HG03045 (cell line): ENCODE results near the gene KRTAP10-12.

ENCODE experiments used
- ATAC-seq: cut with Tn5 transposase; IDR thresholded peaks from one replicate; pipeline ENCODE4 v1.9.1; 2021; ENCODE audit warnings: mild to moderate bottlenecking, moderate library complexity; ENCODE audit not compliant: unreplicated experiment

KRTAP10-12 gene

DNA sequence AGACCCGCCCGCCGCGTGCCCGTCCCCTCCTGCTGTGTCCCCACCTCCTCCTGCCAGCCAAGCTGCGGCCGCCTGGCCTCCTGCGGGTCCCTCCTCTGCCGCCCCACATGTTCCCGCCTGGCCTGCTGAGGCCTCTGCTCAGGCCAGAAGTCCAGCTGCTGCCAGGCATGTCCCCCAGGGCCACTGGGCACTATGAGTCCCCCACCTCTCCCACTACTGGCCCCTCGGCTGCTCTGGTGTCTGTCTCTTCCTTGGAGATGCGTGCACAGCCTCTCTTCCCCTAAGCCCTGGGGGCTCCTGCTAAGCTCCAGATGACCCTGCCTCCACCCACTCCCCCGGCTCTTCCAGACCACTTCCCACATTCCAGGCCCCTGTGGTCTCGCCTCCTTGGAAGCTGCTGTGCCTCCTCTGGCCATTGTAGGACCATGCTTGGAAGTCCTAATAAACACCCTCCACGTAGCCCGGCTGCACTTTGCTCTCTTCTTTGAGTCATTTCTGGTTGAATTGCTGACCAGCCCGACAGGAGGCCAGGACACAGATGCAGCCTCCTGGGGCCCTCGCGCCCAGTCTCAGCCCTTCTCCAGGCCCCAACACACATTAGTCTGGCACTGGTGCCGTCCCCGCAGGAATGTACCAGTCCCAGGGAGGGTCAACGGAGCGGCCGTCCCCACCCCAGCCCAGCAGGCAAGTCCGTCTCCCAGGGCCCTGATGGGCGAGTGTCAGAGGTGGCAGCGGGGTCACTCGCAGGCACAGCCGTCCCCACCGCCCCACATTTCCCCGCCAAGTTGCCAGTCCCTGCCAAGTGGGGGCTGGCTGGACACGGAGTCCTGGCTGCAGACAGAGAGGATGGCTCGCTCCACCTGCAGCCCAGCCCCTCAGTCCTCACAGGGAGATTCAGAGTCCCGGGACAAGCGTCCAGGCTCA lies 1.1 kb downstream of the KRTAP10-12 start:
- no peak for ATAC-seq

DNA sequence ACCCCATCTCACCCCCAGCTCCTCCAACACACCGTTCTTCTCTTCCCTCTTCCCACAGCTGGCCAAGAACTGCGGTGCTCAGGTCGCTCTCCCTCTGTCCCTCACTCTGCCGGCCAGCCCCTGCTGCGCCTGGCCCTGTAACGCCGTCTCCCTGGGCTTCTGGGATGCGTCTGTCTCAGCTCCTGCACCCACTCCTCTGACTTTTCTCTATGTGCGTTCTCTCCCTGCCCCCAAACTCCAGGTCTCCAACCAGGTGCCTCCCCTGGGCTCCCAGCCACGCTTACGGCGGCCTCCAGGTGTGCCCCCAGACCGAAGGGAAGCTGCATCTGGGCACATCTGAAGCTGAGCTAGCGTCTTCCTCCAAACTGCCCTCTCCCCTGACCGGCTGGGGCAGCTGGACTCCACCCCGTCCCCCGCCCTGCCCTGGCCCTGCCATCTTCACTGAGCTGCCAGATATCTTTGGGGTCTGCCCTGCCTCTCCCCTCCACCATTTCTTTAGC lies 2.6 kb downstream of the KRTAP10-12 start:
- no peak for ATAC-seq

DNA sequence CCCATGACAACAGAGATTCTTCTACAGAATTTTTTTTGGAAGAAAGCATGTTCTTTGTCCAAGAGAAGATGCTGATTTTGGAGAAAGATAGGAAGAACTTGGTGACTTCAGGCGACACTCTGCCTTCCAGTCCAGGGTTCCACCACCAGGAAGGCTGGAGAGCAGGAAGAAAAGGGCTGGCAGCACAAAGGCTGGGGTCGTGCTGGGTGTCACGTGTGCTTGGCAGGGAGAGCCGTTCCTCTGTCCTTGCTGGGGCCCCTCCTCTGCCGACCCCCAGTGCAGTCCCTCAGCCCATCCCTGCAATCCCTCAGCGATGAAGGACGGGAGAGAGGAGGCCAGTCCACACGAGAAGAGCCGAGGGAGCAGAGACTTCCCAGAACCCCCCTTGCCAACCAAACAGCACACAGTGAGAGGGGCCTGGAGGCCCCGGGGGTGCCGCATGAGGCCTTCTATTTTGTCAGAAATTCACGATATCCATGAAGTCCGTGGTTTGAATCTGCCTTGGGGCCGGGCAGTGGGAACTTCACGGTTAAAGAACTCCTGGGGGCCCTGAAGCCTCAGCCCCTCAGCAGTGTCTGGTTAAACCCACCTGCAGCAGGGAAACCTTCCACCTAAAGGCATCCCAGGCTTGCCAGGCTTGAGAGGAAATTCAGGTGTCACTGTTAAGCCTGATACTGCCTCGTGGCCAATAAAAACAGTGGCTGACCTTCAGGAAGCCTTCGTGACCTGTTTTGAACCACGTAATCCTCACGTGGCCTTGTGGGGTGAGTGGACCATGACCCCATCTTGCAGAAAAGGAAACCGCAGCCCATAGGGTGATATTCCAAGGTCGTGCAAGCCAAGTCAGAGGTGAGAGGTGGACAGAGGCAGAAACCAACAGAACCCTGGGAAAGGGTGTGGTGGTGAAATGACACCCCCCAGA lies 3.4 kb downstream of the KRTAP10-12 start:
- ATAC-seq, result no peak

GRCh38 chr21:44701023-44701400 lies 4.0 kb downstream of the KRTAP10-12 start:
- no peak for ATAC-seq

DNA sequence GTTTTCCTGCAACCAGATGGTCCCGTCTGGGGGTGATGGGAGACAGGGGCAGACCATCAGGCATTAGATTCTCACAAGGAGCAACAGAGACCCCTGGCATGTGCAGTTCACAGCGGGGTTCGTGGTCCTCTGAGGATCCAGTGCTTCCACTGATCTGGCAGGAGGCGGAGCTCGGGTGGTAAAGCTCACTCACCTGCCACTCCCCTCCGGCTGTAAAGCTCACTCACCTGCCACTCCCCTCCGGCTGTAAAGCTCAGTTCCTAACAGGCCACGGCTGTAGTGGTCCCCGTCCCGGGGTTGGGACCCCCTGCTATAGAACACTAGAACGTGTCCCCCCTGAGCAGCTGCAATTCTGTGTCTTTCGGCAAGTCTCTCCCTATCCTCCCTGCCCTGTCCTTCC lies 4.6 kb downstream of the KRTAP10-12 start:
- no peak for ATAC-seq

GRCh38 chr21:44702111-44702972 lies 5.4 kb downstream of the KRTAP10-12 start:
- no peak for ATAC-seq

GRCh38 chr21:44702973-44703730 lies 6.2 kb downstream of the KRTAP10-12 start:
- ATAC-seq, result no peak

DNA sequence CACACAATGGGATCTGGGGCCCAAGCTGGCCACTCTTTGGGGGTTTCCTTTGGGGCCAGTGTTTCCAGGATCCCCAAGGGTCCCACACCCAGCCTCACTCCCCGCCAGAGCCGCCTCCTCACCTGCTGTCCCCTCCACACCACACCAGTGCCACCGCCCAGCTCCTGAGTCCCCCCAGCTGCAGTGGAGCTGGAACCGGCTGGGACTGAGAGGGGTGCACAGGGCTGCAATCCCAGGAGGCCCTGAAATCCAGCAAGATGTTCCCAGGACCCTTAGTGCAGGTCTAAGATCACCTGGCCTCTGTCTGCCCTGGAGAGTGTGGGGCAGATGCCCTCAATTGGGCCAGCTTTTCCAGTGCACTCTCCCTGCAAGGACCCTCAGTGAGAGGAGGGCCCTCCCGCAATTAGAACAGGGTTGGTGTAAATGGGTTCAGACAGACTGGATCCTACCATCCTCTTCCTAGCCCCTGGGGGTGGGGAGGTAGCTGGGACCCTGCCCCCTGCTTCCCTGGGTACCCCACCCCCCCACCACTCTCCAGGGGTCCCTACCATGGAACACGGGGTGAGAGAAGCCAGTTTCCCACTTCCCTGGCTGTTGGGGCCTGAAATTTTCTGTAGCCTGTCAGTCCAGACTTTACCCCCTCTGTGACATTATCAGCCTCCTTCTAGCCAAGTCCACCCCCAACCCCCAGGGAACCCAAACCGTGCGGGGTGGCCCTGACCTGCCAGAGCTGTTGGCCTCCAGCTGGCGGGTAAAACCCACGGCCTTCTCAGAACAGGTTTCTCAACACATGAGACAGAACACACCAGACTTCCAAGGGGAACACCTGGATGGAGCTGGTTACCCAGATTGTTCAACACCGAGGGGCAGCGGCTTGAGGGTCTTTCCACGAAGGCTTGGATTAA lies 7.0 kb downstream of the KRTAP10-12 start:
- ATAC-seq, result no peak

- no peak for ATAC-seq
Observed at GRCh38 chr21:44704636-44705001, 7.6 kb downstream of the KRTAP10-12 start.

DNA sequence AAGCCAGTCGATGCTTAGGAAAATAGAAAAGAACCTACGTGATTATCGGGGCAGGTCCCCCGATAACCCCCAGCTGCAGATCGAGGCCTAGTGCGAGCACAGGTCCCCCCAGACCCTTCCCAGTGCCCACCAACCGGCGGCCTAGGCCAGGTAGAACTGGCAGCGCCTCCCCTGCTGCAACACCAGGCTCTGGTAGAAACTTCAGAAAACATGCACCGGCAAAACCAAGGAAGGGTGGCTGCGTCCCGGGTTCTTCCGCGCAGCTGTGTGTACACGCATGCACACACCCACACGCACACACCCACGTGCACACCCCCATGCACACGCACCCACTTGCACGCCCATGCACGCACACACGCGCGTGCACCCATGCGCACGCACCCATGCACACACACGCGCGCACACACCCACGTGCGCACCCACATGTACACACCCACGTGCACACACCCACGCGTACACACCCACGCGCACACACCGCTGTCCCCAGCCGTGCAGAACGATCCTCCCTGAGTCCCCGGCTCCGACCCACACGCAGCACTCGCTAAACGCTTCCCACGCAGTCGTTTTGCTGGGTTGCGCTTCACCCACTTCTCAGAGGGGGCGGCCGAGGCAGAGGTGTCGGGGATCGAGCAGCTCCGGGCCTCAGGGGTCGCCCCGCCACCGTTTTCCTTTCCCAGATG lies 9.2 kb downstream of the KRTAP10-12 start:
- ATAC-seq, result no peak

DNA sequence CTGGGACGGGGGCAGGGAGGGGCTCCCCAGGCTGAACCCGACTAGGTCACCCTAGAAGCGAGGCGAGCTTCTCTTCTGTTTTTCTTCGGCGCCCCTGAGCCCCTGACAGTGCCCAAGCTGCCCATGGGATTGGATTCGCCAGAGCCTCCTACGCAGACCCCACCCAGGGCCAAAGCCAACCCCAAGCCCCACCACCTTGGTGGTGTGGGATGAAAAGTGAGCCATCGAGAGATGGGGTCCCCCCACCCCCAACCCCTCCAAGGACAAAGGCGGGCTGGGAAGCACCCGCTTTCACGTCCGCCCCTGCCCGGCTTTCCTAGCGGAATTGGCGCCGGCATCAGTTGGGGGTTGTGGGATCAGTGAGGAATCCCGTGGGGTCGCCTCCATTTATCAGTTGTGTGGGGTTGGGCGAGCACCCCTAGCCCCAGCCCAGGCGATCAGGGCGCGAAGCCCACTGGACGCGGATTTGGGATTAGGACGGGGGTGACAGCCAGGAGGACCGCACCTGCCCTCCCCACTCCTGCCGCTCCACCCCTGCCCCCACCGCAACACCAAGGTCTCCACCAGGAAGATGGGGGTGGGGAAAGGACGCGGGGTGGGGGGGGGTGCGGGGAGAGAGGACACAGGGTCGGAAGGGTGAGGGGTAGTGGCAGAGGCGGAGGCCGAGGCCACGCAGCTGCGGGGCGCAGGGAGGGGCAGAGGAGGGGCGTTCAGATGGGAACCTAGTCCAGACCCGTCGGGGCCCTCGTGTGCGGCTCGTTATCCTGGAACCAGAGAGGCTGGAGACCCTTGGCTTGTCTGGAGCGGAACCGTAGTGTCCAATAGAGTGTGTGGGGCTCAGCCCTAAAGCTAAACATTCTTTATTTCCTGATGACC lies 10.0 kb downstream of the KRTAP10-12 start:
- ATAC-seq, result no peak

- no peak for ATAC-seq
Observed at GRCh38 chr21:44708213-44708865, 11.4 kb downstream of the KRTAP10-12 start.

GRCh38 chr21:44708866-44709425 lies 12.0 kb downstream of the KRTAP10-12 start:
- no peak for ATAC-seq

- no peak for ATAC-seq
Observed at GRCh38 chr21:44709426-44710293, 12.7 kb downstream of the KRTAP10-12 start.

GRCh38 chr21:44710294-44710665 lies 13.3 kb downstream of the KRTAP10-12 start:
- ATAC-seq, result no peak
